Aorta (tissue), 5 donors: ENCODE results near the gene EMC9. TPM values are rescaled to one million over a fixed set of nuclear protein-coding genes. Genes with fewer than 3 reads are reported as not detected.

Experiments
- ATAC-seq: fragments of 200-7000 bp; cut with Tn5 transposase; one replicate; pipeline ENCODE4 v1.9.1; 2022; ENCODE audit warnings: moderate library complexity; ENCODE audit not compliant: low FRiP score
- DNase-seq, 2 donors: peaks; one replicate each; pipeline ENCODE4 v3.0.0-alpha.2; 2020
- H3K27ac ChIP-seq, 2 donors: one replicate each; pipeline ENCODE4 v1.5.1; 2013; ENCODE audit warnings: low read length in 2 of 2, mild to moderate bottlenecking in 2 of 2, moderate library complexity in 2 of 2, control low read depth in 1 of 2, inconsistent platforms in 1 of 2, low read depth in 1 of 2
- H3K27me3 ChIP-seq, 2 donors: one replicate each; pipeline ENCODE4 v1.6.1; 2013; ENCODE audit warnings: control low read depth in 1 of 2, low read length in 1 of 2, mild to moderate bottlenecking in 1 of 2, moderate library complexity in 1 of 2; ENCODE audit not compliant: insufficient read depth in 2 of 2, control insufficient read depth in 1 of 2
- H3K36me3 ChIP-seq, 2 donors: one replicate each; pipeline ENCODE4 v1.6.1; 2013; ENCODE audit warnings: control low read depth in 1 of 2, low read length in 1 of 2, mild to moderate bottlenecking in 1 of 2; ENCODE audit not compliant: insufficient read depth in 2 of 2, control insufficient read depth in 1 of 2
- H3K4me1 ChIP-seq, 2 donors: one replicate each; pipeline ENCODE4 v1.6.1; 2013; ENCODE audit warnings: low read length in 2 of 2, control low read depth in 1 of 2, mild to moderate bottlenecking in 1 of 2, moderate library complexity in 1 of 2; ENCODE audit not compliant: insufficient read depth in 2 of 2, control insufficient read depth in 1 of 2
- H3K4me3 ChIP-seq, 2 donors: one replicate each; pipeline ENCODE4 v1.5.1; 2013; ENCODE audit warnings: low read length in 2 of 2, control low read depth in 1 of 2, mild to moderate bottlenecking in 1 of 2
- H3K9me3 ChIP-seq: one replicate; pipeline ENCODE4 v1.6.1; 2013; ENCODE audit warnings: mild to moderate bottlenecking, low read length; ENCODE audit not compliant: control insufficient read depth
- WGBS, 2 donors: extraction: QIAGEN DNeasy Blood & Tissue Kit; methylation state at CpG; one replicate each; pipeline ENCODE4 v1.1.7; 2013; 5-methylcytosine and 5-hydroxymethylcytosine counted together
- intact Hi-C, 2 donors: fragments of 100-400 bp; cut with DNase I; formaldehyde crosslinking; loops; one replicate each; pipeline versions ENCODE4 v1.14.2 to v1.15.0; 2022
- polyA plus RNA-seq, 2 donors: library from polyadenylated mRNA; stranded (reverse); fragments of 200-250 nt; gene quantifications; one replicate each; pipeline ENCODE4 v1.2.3, GENCODE V29; 2013
- total RNA-seq, 2 donors: library from RNA; stranded (reverse); fragmentation: NEBNext Ultra II Directional; extraction: Animal tissue kit (Norgen Biotek cat#: 25700); gene quantifications; one replicate each; pipeline ENCODE4 v1.2.1, GENCODE V29; 2021
- donor health status: healthy with polysubstance abuse.
- donor health status: Bipolar disorder and iron deficiency.
- donor health status: DM: no; HTN: no; CAD: no.
- donor health status: DM: no; HTN: no; CAD: no.
- donor health status: DM: yes; HTN: yes; CAD: no.

Gene EMC9
- total and polyA plus RNA-seq, 4 donors: 12.8 to 41.9 (median 16.8) TPM

- intact Hi-C loops: no loop called here
- DNase-seq (peak; percentile 38 to 39), ATAC-seq (no peak)
- 92% methylated on average over 8 of the region's 8 CpGs for WGBS, 2 donors
- H3K27me3 ChIP-seq: no peaks in the 10 kb centered on the region
- H3K27ac ChIP-seq: no peak overlapping the region
- H3K36me3 ChIP-seq: no peaks in the 10 kb centered on the region
- no peaks in the 10 kb centered on the region for H3K4me1 ChIP-seq
- no peaks in the 10 kb centered on the region for H3K9me3 ChIP-seq
- no peak overlapping the region for H3K4me3 ChIP-seq
Observed at GRCh38 chr14:24096545-24097181, 44.7 kb downstream of the EMC9 start.

GRCh38 chr14:24095271-24096068, 45.9 kb downstream of the EMC9 start:
- no peak overlapping the region for H3K27ac ChIP-seq
- H3K36me3 ChIP-seq: no peaks in the 10 kb centered on the region
- ATAC-seq: no peak
- no peaks in the 10 kb centered on the region for H3K27me3 ChIP-seq
- peak; percentile 78 to 83 for DNase-seq
- H3K9me3 ChIP-seq: no peaks in the 10 kb centered on the region
- no peaks in the 10 kb centered on the region for H3K4me1 ChIP-seq
- intact Hi-C loops: no loop called here
- no peak overlapping the region for H3K4me3 ChIP-seq
- WGBS, 2 donors: 72 to 73% methylated on average over 12 of the region's 12 CpGs

GRCh38 chr14:24094841-24095270, 46.5 kb downstream of the EMC9 start:
- Histone ChIP-seq H3K36me3 (no peaks in the 10 kb centered on the region), H3K9me3 (no peaks in the 10 kb centered on the region), H3K27me3 (no peaks in the 10 kb centered on the region), H3K4me3 (peak overlapping the region; percentile 31 to 56), H3K27ac (peak overlapping the region in 1 of 2 donors; percentile 30), H3K4me1 (no peaks in the 10 kb centered on the region)
- ATAC-seq: no peak
- intact Hi-C loops: loop anchor here (1.0 to 5.0 kb wide), 2 partner anchors 13 to 83 kb away; no protein-coding TSS in a partner anchor
- 13 to 20% methylated on average over 14 of the region's 14 CpGs for WGBS, 2 donors
- peak in 1 of 2 donors; percentile 78 for DNase-seq

- peak within 1 kb of the TSS in 1 of 2 donors; percentile 46 for H3K27ac ChIP-seq
- peak within 1 kb of the TSS; percentile 31 to 56 for H3K4me3 ChIP-seq
- DNase-seq: peak; percentile 97
- no peaks in the 10 kb centered on the region for H3K4me1 ChIP-seq
- intact Hi-C loops: loop anchor here (1.0 to 5.0 kb wide), 2 partner anchors 14 to 82 kb away; no protein-coding TSS in a partner anchor
- H3K27me3 ChIP-seq: no peaks in the 10 kb centered on the region
- no peaks in the 10 kb centered on the region for H3K9me3 ChIP-seq
- peak; percentile 95 for ATAC-seq
- H3K36me3 ChIP-seq: no peaks in the 10 kb centered on the region
- WGBS, 2 donors: 1% methylated on average over 49 to 68 of the region's 68 CpGs
Observed at GRCh38 chr14:24093901-24094840, 47.2 kb downstream of the EMC9 start, which contains the start of gene PCK2. Gene PCK2, plus strand, starts transcription at chr14:24094311. Its CDS starts 95 bp downstream, at chr14:24094406.

DNA sequence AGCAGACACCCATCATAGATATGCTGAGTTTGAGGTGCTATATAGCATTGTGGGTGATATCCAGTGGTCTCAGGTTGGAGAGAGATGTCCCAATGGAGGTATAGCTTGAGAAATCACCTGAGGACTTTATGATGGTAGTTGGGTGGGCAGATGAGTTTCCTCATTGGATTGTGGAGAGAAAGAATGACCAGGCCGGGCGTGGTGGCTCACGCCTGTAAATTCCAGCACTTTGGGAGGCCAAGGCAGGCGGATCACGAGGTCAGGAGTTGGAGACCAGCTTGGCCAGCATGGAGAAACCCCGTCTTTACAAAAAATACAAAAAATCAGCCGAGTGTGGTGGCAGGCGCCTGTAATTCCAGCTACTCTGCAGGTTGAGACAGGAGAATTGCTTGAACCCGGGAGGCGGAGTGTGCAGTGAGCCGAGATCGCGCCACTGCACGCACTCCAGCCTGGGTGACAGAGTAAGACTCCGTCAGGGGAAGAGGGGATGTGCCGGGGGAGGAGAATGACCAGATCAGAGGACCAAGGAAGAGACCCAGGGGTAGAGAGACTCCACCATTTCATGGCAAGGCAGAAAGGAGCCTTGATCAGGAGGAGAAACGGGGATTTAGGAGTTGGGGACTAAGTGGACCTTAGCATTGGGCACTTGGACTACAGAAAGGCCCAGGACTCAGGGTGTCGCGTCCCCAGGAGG, 48.0 kb downstream of the EMC9 start:
- H3K36me3 ChIP-seq: no peaks in the 10 kb centered on the region
- DNase-seq (peak in 1 of 2 donors; percentile 61), ATAC-seq (no peak)
- peak overlapping the region in 1 of 2 donors; percentile 46 for H3K27ac ChIP-seq
- no peaks in the 10 kb centered on the region for H3K27me3 ChIP-seq
- H3K4me1 ChIP-seq: no peaks in the 10 kb centered on the region
- H3K9me3 ChIP-seq: no peaks in the 10 kb centered on the region
- H3K4me3 ChIP-seq: no peak overlapping the region
- 79 to 82% methylated on average over 19 of the region's 19 CpGs for WGBS, 2 donors
- intact Hi-C loops: loop anchor here (5.0 kb wide), 1 partner anchor 81 kb away; no protein-coding TSS in a partner anchor

DNA sequence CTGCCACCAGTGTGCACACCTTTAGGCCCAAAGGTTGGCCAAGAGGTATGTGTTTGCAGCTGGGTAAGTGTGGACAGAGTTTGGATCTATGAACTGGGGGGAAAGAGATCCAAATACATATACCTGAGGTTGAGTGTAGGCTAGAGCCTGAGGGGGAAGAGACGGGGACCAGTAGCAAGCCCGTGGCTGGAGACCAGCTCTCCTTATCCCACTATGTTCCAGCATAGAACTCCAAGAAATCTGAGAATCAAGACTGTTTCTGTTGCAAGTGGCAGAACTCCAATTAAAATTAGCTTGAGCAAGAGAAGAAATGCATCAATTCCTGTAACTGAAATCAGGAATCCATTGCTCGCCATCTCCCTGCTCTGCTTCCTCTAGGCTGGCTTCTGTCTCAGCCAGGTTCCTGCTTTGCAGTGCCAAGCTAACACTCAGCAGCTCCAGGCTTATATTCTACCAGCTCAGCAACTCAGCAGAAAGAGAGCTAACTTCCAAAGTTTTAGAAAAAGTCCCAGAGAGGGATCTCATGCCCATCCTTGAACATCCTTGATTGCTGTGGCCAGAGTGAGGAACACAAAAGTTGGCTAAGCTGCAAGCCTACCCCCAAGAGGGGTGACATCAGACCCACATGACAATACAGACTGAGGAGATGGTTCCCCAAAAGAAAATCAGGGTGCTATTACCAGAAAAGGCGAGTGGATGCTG, 48.7 kb downstream of the EMC9 start:
- intact Hi-C loops: loop anchor here (5.0 kb wide), 1 partner anchor 80 kb away; no protein-coding TSS in a partner anchor
- Histone ChIP-seq H3K27me3 (no peaks in the 10 kb centered on the region), H3K4me1 (no peaks in the 10 kb centered on the region), H3K4me3 (no peak overlapping the region), H3K9me3 (no peaks in the 10 kb centered on the region), H3K36me3 (no peaks in the 10 kb centered on the region), H3K27ac (peak overlapping the region in 1 of 2 donors; percentile 8)
- no peak for ATAC-seq
- DNase-seq: peak in 1 of 2 donors; percentile 61
- 52 to 56% methylated on average over 4 of the region's 4 CpGs for WGBS, 2 donors

GRCh38 chr14:24092110-24092504, 49.3 kb downstream of the EMC9 start:
- no peaks in the 10 kb centered on the region for H3K4me1 ChIP-seq
- H3K36me3 ChIP-seq: no peaks in the 10 kb centered on the region
- DNase-seq: peak in 1 of 2 donors; percentile 25
- H3K27me3 ChIP-seq: no peaks in the 10 kb centered on the region
- no peak for ATAC-seq
- H3K9me3 ChIP-seq: no peaks in the 10 kb centered on the region
- intact Hi-C loops: loop anchor here (5.0 kb wide), 1 partner anchor 80 kb away; no protein-coding TSS in a partner anchor
- no peak overlapping the region for H3K4me3 ChIP-seq
- no peak overlapping the region for H3K27ac ChIP-seq
